ENCODE results near the gene SPAG4.

GRCh38 chr20:35669681-35670080 lies 54.1 kb downstream of the SPAG4 start:
- TF ChIP-seq CTCF (conservative IDR thresholded peaks at IDR 0.05; ENCODE audit: low read depth, low read length) (no peak), EZH2 (IDR thresholded peaks at IDR 0.05; ENCODE audit: borderline replicate concordance, low read depth, low read length, poor library complexity, severe bottlenecking) (no peak)
